OCI-LY3 (cell line): ENCODE results near the gene HSCB.

Source experiments
- CTCF ChIP-seq: fragments of 200-600, 300-600 bp; sonication (generic); IDR thresholded peaks from 2 replicates; pipeline ENCODE4 v1.5.1; 2014; ENCODE audit warnings: antibody characterized with exemption, low read length, low read depth
- EZH2phosphoT487 ChIP-seq: fragments of 200-600 bp; shearing (Covaris generic); IDR thresholded peaks from 2 replicates; pipeline ENCODE4 v1.6.1; 2018; ENCODE audit warnings: antibody characterized with exemption, mixed run types, low read depth

GRCh38 chr22:28795932-28796856, 54.4 kb downstream of the HSCB start:
- TF ChIP-seq CTCF: no peak
- no peak for TF ChIP-seq EZH2phosphoT487
